ENCODE results near the gene PRDM9. TPM values are rescaled to one million over a fixed set of nuclear protein-coding genes. Genes with fewer than 3 reads are reported as not detected.

Gene PRDM9
- polyA plus RNA-seq, 1 of the 3 experiments (the other 2 are of a cell fraction) = not detected

DNA sequence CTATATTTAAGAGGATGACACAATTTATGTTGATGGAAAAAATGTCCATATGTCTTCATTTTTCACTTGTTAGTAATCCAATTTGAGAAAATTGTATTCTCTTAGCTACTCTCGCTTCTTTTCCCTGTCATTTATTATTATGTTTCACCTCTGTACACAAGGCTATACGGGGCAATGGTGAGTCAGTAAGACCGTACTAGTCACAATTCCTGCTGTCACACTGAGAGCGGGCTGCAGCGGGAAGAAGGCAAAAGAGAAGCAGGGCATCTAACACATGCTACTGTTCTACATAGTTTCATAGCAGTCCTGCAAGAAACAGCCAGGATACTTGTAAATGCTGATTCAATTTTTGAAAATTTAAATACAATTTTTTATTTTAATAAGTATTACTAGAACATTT lies 23.3 kb upstream of the PRDM9 start:
- Histone ChIP-seq H3K9me3 (no peaks in the 10 kb centered on the region), H3K27me3 (ENCODE audit: insufficient read depth) (no peaks in the 10 kb centered on the region), H3K79me2 (ENCODE audit: insufficient read depth) (no peaks in the 10 kb centered on the region), H3K4me1 (ENCODE audit: control insufficient read depth in 1 of 2, insufficient read depth in 2 of 2, low read depth in 1 of 2, low read length in 1 of 2) (no peaks in the 10 kb centered on the region), H4K20me1 (ENCODE audit: insufficient read depth) (no peaks in the 10 kb centered on the region), H3K4me2 (no peak overlapping the region), H3K9ac (no peak overlapping the region), H3K36me3 (replicated peaks in 1 of 2; ENCODE audit: control insufficient read depth in 1 of 2, insufficient read depth in 2 of 2, low read length in 1 of 2) (no peaks in the 10 kb centered on the region), H3K27ac (ENCODE audit: low read depth in 2 of 2, low read length in 1 of 2) (no peak overlapping the region), H3K4me3 (ENCODE audit: low read depth in 2 of 2, low read length in 1 of 2) (no peak overlapping the region), H3K9me2 (no peaks in the 10 kb centered on the region), H2AFZ (ENCODE audit: low read depth) (no peak overlapping the region), H3F3A (replicated peaks; ENCODE audit: insufficient read depth) (no peaks in the 10 kb centered on the region)
- 12% methylated on average over 5 of the region's 5 CpGs for WGBS (ENCODE audit: low lambda C conversion rate)
- ChIA-PET POLR2A (no interaction called here), CTCF (no interaction called here)
- DNase-seq = no peak
- TF ChIP-seq ZBTB33 (IDR thresholded peaks at IDR 0.05; ENCODE audit: borderline replicate concordance, low read depth) (no peak), GABPA (IDR thresholded peaks at IDR 0.05; ENCODE audit: low read depth) (no peak), CHD2 (IDR thresholded peaks at IDR 0.05; ENCODE audit: low read length, partially characterized antibody) (no peak), SIN3A (IDR thresholded peaks at IDR 0.05; ENCODE audit: borderline replicate concordance, low read depth, low read length) (no peak), RFX5 (IDR thresholded peaks at IDR 0.05; ENCODE audit: low read length) (no peak), EZH2phosphoT487 (IDR thresholded peaks at IDR 0.05; ENCODE audit: borderline replicate concordance, low read depth) (no peak), USF2 (IDR thresholded peaks at IDR 0.05; ENCODE audit: borderline replicate concordance, low read depth, low read length) (no peak), POLR2AphosphoS5 (IDR thresholded peaks at IDR 0.05; ENCODE audit: low read depth, low read length) (no peak), RCOR1 (IDR thresholded peaks at IDR 0.05; ENCODE audit: low read length) (no peak), RAD21 (IDR thresholded peaks at IDR 0.05; ENCODE audit: low read length) (no peak), SMC3 (IDR thresholded peaks at IDR 0.05; ENCODE audit: low read depth, low read length) (no peak), MAX (IDR thresholded peaks at IDR 0.05; ENCODE audit: low read depth) (no peak), NRF1 (IDR thresholded peaks at IDR 0.05; ENCODE audit: low read depth, low read length) (no peak), FOSL2 (IDR thresholded peaks at IDR 0.05; ENCODE audit: borderline replicate concordance, low read depth) (no peak), CTCF (IDR thresholded peaks at IDR 0.05) (no peak), TCF12 (IDR thresholded peaks at IDR 0.05) (no peak), MXI1 (IDR thresholded peaks at IDR 0.05; ENCODE audit: low read depth, low read length) (no peak), FOXJ3 (CRISPR knock-in tag; IDR thresholded peaks at IDR 0.05) (no peak), FOXM1 (IDR thresholded peaks at IDR 0.05; ENCODE audit: low read depth) (no peak)
- TF ChIP-seq, protein P1, sequence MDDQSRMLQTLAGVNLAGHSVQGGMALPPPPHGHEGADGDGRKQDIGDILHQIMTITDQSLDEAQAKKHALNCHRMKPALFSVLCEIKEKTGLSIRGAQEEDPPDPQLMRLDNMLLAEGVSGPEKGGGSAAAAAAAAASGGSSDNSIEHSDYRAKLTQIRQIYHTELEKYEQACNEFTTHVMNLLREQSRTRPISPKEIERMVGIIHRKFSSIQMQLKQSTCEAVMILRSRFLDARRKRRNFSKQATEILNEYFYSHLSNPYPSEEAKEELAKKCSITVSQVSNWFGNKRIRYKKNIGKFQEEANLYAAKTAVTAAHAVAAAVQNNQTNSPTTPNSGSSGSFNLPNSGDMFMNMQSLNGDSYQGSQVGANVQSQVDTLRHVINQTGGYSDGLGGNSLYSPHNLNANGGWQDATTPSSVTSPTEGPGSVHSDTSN (IDR thresholded peaks at IDR 0.05) = no peak

All from SK-N-SH (cell line).